ENCODE measurements around the gene UBE2F. TPM values are rescaled to one million over a fixed set of nuclear protein-coding genes. Genes with fewer than 3 reads are reported as not detected.
"Not testable (repeated sequence)": the region's sequence is repeated elsewhere in the genome, so short reads cannot be mapped to it uniquely, and the experiment has no call there.

UBE2F gene
- total RNA-seq, 1 donor from 2014 or later = 41.2 TPM

GRCh38 chr2:238032755-238033337, 66.0 kb downstream of the UBE2F start:
- no peaks in the 10 kb centered on the region for H3K27me3 Mint-ChIP-seq
- no peak overlapping the region for H3K27ac Mint-ChIP-seq
- CTCF ChIA-PET = no interaction called here
- H3K36me3 Mint-ChIP-seq (ENCODE audit: low read depth) = peaks cover 62% of the 10 kb centered on the region
- POLR2A ChIA-PET = no interaction called here
- H3K4me1 Mint-ChIP-seq = no peaks in the 10 kb centered on the region
- intact Hi-C loops (cut with micrococcal nuclease) = no loop called here
- no peak for TF ChIP-seq CTCF (IDR thresholded peaks at IDR 0.05)
- DNase-seq (no peak), ATAC-seq (ENCODE audit: low read depth) (no peak)
- H3K9me3 Mint-ChIP-seq = no peaks in the 10 kb centered on the region
- no peak overlapping the region for H3K4me3 Mint-ChIP-seq

DNA sequence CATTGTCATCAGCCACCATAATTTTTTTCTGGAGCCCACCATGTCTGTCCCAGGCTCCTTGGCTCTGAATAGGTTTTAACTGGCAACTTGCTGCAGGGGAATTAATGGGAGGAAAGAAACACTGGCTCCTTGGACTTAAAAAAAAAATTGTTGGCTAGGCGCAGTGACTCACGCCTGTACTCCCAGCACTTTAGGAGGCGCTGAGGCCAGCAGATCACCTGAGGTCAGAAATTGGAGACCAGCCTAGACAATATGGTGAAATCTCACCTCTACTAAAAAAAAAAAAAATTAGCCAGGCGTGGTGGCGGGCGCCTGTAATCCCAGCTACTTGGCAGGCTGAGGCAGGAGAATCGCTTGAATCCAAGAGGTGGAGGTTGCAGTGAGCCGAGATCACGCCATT, 67.2 kb downstream of the UBE2F start:
- H3K27me3 Mint-ChIP-seq, CTCF ChIA-PET, H3K4me1 Mint-ChIP-seq: not testable (repeated sequence)

DNA sequence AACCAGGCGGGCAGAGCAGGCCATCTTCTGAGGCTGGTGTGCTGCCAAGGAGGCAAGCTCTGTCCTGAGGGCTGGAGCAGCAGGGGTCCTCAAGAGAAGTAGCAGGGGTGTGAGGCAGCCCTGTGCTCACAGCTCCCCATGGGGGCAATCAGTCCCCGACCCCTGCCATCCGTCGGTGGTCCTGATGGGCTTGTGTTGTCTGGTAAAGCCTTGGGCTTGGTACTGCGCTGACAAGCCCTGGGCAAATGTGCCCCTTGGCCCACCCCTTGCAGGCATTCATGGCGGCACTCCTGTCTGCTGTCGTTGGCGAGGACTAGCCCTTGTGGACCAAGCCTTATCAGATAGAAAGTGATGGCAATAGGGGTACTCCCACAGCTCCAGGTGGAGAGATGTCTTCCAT, 71.4 kb downstream of the UBE2F start:
- no peak overlapping the region for H3K27ac Mint-ChIP-seq
- no peak for TF ChIP-seq CTCF (IDR thresholded peaks at IDR 0.05)
- H3K36me3 Mint-ChIP-seq (ENCODE audit: low read depth) = peaks cover 75% of the 10 kb centered on the region
- no peaks in the 10 kb centered on the region for H3K27me3 Mint-ChIP-seq
- no peaks in the 10 kb centered on the region for H3K4me1 Mint-ChIP-seq
- DNase-seq (no peak), ATAC-seq (ENCODE audit: low read depth) (no peak)
- H3K9me3 Mint-ChIP-seq = no peaks in the 10 kb centered on the region
- no peak overlapping the region for H3K4me3 Mint-ChIP-seq
- CTCF ChIA-PET = no interaction called here
- POLR2A ChIA-PET = interaction anchor here (0.7 kb wide), 1 partner anchor 70 kb away, joined by 3 read pairs; no protein-coding TSS in a partner anchor
- intact Hi-C loops (cut with micrococcal nuclease) = no loop called here

More for the DNA sequence above, 67.2 kb downstream of the UBE2F start:
- H3K27ac Mint-ChIP-seq; POLR2A ChIA-PET; intact Hi-C loops (cut with micrococcal nuclease); H3K9me3 Mint-ChIP-seq; DNase-seq; H3K4me3 Mint-ChIP-seq; ATAC-seq (ENCODE audit: low read depth): not testable (repeated sequence)
- H3K36me3 Mint-ChIP-seq (ENCODE audit: low read depth) = peaks cover 68% of the 10 kb centered on the region

GRCh38 chr2:238039151-238039550, 72.3 kb downstream of the UBE2F start:
- Mint-ChIP-seq H3K9me3 (no peaks in the 10 kb centered on the region), H3K36me3 (ENCODE audit: low read depth) (peaks cover 75% of the 10 kb centered on the region), H3K4me1 (no peaks in the 10 kb centered on the region), H3K27me3 (no peaks in the 10 kb centered on the region), H3K27ac (no peak overlapping the region), H3K4me3 (no peak overlapping the region)
- ChIA-PET CTCF (no interaction called here), POLR2A (no interaction called here)
- ATAC-seq (ENCODE audit: low read depth) (no peak), DNase-seq (no peak)
- TF ChIP-seq CTCF (IDR thresholded peaks at IDR 0.05) = no peak
- intact Hi-C loops (cut with micrococcal nuclease) = no loop called here

GRCh38 chr2:238039985-238040384, 73.2 kb downstream of the UBE2F start:
- ChIA-PET POLR2A (no interaction called here), CTCF (no interaction called here)
- no peak for ATAC-seq (ENCODE audit: low read depth)
- DNase-seq = no peak
- TF ChIP-seq CTCF (IDR thresholded peaks at IDR 0.05) = no peak
- intact Hi-C loops (cut with micrococcal nuclease) = no loop called here
- H3K4me3 Mint-ChIP-seq = no peak overlapping the region
- H3K27ac Mint-ChIP-seq = no peak overlapping the region
- no peaks in the 10 kb centered on the region for H3K27me3 Mint-ChIP-seq
- H3K4me1 Mint-ChIP-seq = no peaks in the 10 kb centered on the region
- H3K9me3 Mint-ChIP-seq = no peaks in the 10 kb centered on the region
- peaks cover 68% of the 10 kb centered on the region for H3K36me3 Mint-ChIP-seq (ENCODE audit: low read depth)

DNA sequence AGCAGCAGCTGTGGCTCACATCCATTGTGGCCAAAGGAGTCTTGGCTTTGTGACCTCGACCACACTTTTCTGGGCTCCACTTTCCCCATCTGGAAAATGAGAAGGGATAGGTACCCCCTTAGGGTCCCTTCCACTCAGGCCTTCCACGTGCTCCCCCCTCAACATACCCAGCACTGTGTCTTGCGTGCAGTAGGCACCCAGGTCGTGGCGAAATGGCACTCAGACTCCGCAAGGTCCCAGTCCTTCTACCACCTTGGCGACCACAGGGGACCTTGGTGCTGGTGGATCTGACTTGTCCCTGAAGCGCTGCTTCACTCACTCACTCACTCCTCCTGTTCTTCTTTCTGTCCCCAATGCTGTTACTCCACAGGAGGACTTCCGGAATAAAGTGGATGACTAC, 74.1 kb downstream of the UBE2F start:
- H3K4me3 Mint-ChIP-seq = no peak overlapping the region
- H3K9me3 Mint-ChIP-seq = no peaks in the 10 kb centered on the region
- peaks cover 64% of the 10 kb centered on the region for H3K36me3 Mint-ChIP-seq (ENCODE audit: low read depth)
- H3K4me1 Mint-ChIP-seq = no peaks in the 10 kb centered on the region
- H3K27me3 Mint-ChIP-seq = no peaks in the 10 kb centered on the region
- no peak for TF ChIP-seq CTCF (IDR thresholded peaks at IDR 0.05)
- POLR2A ChIA-PET = no interaction called here
- CTCF ChIA-PET = no interaction called here
- DNase-seq = no peak
- H3K27ac Mint-ChIP-seq = no peak overlapping the region
- intact Hi-C loops (cut with micrococcal nuclease) = no loop called here
- ATAC-seq (ENCODE audit: low read depth) = no peak
